Left hindlimb (tissue), 1 donor: Measurements from ENCODE around the gene SUPT20HL1.
"Not testable (repeated sequence)": the region's sequence is repeated elsewhere in the genome, so short reads cannot be mapped to it uniquely, and the experiment has no call there.

Experiments used
- DNase-seq: peaks from one replicate; pipeline ENCODE4 v3.0.0-alpha.2; 2018

Gene SUPT20HL1

GRCh38 chrX:24360272-24360671, at the start of gene SUPT20HL1:
SUPT20HL1 (plus strand) TSS chrX:24360639; CDS start chrX:24362761, 2,122 bp downstream.
- DNase-seq, result no peak

- not testable (repeated sequence) for DNase-seq
Measured at GRCh38 chrX:24310916-24311315, 49.5 kb upstream of the SUPT20HL1 start.

GRCh38 chrX:24311507-24312248, 48.8 kb upstream of the SUPT20HL1 start:
- DNase-seq, result not testable (repeated sequence)

- not testable (repeated sequence) for DNase-seq
Measured at GRCh38 chrX:24312249-24312607, 48.2 kb upstream of the SUPT20HL1 start.

GRCh38 chrX:24314019-24314635, 46.3 kb upstream of the SUPT20HL1 start, which contains the start of gene SUPT20HL2:
SUPT20HL2 (minus strand) TSS chrX:24314069; CDS start chrX:24313315, 754 bp downstream.
- DNase-seq, result no peak

- DNase-seq, result no peak
Measured at GRCh38 chrX:24316111-24316510, 44.3 kb upstream of the SUPT20HL1 start.

GRCh38 chrX:24317567-24317966, 42.9 kb upstream of the SUPT20HL1 start:
- no peak for DNase-seq

- DNase-seq, result no peak
Measured at GRCh38 chrX:24321741-24322395, 38.6 kb upstream of the SUPT20HL1 start.

GRCh38 chrX:24325231-24325630, 35.2 kb upstream of the SUPT20HL1 start:
- no peak for DNase-seq

GRCh38 chrX:24332878-24333277, 27.6 kb upstream of the SUPT20HL1 start:
- no peak for DNase-seq

- no peak for DNase-seq
Measured at GRCh38 chrX:24333371-24333770, 27.1 kb upstream of the SUPT20HL1 start.

GRCh38 chrX:24334461-24334860, 26.0 kb upstream of the SUPT20HL1 start:
- no peak for DNase-seq

GRCh38 chrX:24335871-24336270, 24.6 kb upstream of the SUPT20HL1 start:
- no peak for DNase-seq

- no peak for DNase-seq
Measured at GRCh38 chrX:24339911-24340310, 20.5 kb upstream of the SUPT20HL1 start.

GRCh38 chrX:24340501-24340900, 19.9 kb upstream of the SUPT20HL1 start:
- DNase-seq, result no peak

- DNase-seq, result no peak
Measured at GRCh38 chrX:24341795-24342194, 18.6 kb upstream of the SUPT20HL1 start.

GRCh38 chrX:24343719-24344118, 16.7 kb upstream of the SUPT20HL1 start:
- DNase-seq, result no peak

- no peak for DNase-seq
Measured at GRCh38 chrX:24347881-24348280, 12.6 kb upstream of the SUPT20HL1 start.

GRCh38 chrX:24350217-24350616, 10.2 kb upstream of the SUPT20HL1 start:
- no peak for DNase-seq

GRCh38 chrX:24355095-24355494, 5.3 kb upstream of the SUPT20HL1 start:
- DNase-seq, result no peak

- DNase-seq, result no peak
Measured at GRCh38 chrX:24357106-24357505, 3.3 kb upstream of the SUPT20HL1 start.

- DNase-seq, result not testable (repeated sequence)
Measured at GRCh38 chrX:24362089-24362745, 1.8 kb downstream of the SUPT20HL1 start.
